A549 (cell line): ENCODE results near the gene ATG5.

Experiments
- CEBPB ChIP-seq, 2 experiments: fragments of >200 bp in 1 of 2; sonication (Bioruptor Twin) in 1 of 2; formaldehyde crosslinking in 1 of 2; IDR thresholded peaks; 2 replicates each; pipeline ENCODE4 v1.6.1; 2012 to 2016
- EP300 ChIP-seq, 2 experiments: fragments of >200 bp; sonication (Bioruptor Twin); formaldehyde crosslinking; IDR thresholded peaks; 2 replicates in 1 of 2; 3 replicates in 1 of 2; pipeline ENCODE4 v1.6.1; 2016 to 2017
- HDAC2 ChIP-seq: fragments of 200-600 bp; sonication (generic); IDR thresholded peaks from 2 replicates; pipeline ENCODE4 v1.6.1; 2016
- MYC ChIP-seq: IDR thresholded peaks from 2 replicates; pipeline ENCODE4 v1.6.1; 2012; ENCODE audit warnings: mild to moderate bottlenecking, inconsistent platforms, low read length, improper control_type of control experiment, borderline replicate concordance
- POLR2A ChIP-seq: IDR thresholded peaks from 2 replicates; pipeline ENCODE4 v1.6.1; 2012; ENCODE audit warnings: mild to moderate bottlenecking, low read length
- SMC3 ChIP-seq: fragments of >200 bp; sonication (Bioruptor Twin); formaldehyde crosslinking; IDR thresholded peaks from 3 replicates; pipeline ENCODE4 v1.6.1; 2018; ENCODE audit warnings: inconsistent platforms
- TP53 ChIP-seq: fragments of 250-450 bp; sonication (Bioruptor Pico); IDR thresholded peaks from 2 replicates; pipeline ENCODE4 v1.5.0; 2021; ENCODE audit warnings: mild to moderate bottlenecking, moderate library complexity
- TF ChIP-seq, protein P1 (sequence below): fragments of >200 bp; sonication (Bioruptor Twin); formaldehyde crosslinking; IDR thresholded peaks from 3 replicates; pipeline ENCODE4 v1.5.1; 2016
- TF ChIP-seq, protein P2 (sequence below): fragments of 200-600 bp; sonication (generic); IDR thresholded peaks from 2 replicates; pipeline ENCODE4 v1.6.1; 2016; ENCODE audit warnings: antibody characterized with exemption, mild to moderate bottlenecking, moderate library complexity
- TF ChIP-seq, protein P3 (sequence below): fragments of >200 bp; sonication (Bioruptor Twin); formaldehyde crosslinking; IDR thresholded peaks from 3 replicates; pipeline ENCODE4 v1.6.1; 2016
- TF ChIP-seq, protein P4 (sequence below): fragments of 250-450 bp; sonication (Bioruptor Pico); IDR thresholded peaks from 2 replicates; pipeline ENCODE4 v1.5.0; 2021; ENCODE audit warnings: mild to moderate bottlenecking, moderate library complexity, borderline replicate concordance
- TF ChIP-seq, protein P5 (sequence below): IDR thresholded peaks from 2 replicates; pipeline ENCODE4 v1.6.1; 2012

DNA sequence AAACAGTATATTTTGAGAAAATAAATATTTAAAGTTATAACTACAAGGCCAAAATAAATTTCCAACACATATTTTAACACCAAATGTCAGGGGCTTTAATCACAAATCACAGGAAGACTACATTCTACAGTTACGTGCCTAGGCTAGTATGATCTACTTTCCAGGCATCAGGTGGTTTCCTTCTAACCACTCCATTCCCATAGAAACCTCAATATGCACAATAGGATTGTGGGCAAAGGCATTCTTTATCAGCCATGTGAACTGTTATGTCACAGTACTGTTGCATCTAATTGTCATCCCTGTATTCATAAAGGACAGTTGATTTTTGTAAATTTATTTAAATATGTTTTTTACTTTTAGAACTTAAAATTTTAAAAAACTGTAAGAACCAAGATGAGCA is 32.4 kb downstream of the ATG5 start:
- TF ChIP-seq MYC (no peak), EP300 (IDR thresholded peaks at IDR 0.05) (no peak), POLR2A (no peak), HDAC2 (no peak), CEBPB (IDR thresholded peaks at IDR 0.05) (no peak), TP53 (CRISPR knock-in tag) (no peak), SMC3 (no peak)
- TF ChIP-seq, protein P1, sequence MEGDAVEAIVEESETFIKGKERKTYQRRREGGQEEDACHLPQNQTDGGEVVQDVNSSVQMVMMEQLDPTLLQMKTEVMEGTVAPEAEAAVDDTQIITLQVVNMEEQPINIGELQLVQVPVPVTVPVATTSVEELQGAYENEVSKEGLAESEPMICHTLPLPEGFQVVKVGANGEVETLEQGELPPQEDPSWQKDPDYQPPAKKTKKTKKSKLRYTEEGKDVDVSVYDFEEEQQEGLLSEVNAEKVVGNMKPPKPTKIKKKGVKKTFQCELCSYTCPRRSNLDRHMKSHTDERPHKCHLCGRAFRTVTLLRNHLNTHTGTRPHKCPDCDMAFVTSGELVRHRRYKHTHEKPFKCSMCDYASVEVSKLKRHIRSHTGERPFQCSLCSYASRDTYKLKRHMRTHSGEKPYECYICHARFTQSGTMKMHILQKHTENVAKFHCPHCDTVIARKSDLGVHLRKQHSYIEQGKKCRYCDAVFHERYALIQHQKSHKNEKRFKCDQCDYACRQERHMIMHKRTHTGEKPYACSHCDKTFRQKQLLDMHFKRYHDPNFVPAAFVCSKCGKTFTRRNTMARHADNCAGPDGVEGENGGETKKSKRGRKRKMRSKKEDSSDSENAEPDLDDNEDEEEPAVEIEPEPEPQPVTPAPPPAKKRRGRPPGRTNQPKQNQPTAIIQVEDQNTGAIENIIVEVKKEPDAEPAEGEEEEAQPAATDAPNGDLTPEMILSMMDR, result no peak
- TF ChIP-seq, protein P2, sequence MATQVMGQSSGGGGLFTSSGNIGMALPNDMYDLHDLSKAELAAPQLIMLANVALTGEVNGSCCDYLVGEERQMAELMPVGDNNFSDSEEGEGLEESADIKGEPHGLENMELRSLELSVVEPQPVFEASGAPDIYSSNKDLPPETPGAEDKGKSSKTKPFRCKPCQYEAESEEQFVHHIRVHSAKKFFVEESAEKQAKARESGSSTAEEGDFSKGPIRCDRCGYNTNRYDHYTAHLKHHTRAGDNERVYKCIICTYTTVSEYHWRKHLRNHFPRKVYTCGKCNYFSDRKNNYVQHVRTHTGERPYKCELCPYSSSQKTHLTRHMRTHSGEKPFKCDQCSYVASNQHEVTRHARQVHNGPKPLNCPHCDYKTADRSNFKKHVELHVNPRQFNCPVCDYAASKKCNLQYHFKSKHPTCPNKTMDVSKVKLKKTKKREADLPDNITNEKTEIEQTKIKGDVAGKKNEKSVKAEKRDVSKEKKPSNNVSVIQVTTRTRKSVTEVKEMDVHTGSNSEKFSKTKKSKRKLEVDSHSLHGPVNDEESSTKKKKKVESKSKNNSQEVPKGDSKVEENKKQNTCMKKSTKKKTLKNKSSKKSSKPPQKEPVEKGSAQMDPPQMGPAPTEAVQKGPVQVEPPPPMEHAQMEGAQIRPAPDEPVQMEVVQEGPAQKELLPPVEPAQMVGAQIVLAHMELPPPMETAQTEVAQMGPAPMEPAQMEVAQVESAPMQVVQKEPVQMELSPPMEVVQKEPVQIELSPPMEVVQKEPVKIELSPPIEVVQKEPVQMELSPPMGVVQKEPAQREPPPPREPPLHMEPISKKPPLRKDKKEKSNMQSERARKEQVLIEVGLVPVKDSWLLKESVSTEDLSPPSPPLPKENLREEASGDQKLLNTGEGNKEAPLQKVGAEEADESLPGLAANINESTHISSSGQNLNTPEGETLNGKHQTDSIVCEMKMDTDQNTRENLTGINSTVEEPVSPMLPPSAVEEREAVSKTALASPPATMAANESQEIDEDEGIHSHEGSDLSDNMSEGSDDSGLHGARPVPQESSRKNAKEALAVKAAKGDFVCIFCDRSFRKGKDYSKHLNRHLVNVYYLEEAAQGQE, result no peak
- TF ChIP-seq, protein P3, sequence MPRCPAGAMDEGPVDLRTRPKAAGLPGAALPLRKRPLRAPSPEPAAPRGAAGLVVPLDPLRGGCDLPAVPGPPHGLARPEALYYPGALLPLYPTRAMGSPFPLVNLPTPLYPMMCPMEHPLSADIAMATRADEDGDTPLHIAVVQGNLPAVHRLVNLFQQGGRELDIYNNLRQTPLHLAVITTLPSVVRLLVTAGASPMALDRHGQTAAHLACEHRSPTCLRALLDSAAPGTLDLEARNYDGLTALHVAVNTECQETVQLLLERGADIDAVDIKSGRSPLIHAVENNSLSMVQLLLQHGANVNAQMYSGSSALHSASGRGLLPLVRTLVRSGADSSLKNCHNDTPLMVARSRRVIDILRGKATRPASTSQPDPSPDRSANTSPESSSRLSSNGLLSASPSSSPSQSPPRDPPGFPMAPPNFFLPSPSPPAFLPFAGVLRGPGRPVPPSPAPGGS, result no peak
- TF ChIP-seq, protein P4, sequence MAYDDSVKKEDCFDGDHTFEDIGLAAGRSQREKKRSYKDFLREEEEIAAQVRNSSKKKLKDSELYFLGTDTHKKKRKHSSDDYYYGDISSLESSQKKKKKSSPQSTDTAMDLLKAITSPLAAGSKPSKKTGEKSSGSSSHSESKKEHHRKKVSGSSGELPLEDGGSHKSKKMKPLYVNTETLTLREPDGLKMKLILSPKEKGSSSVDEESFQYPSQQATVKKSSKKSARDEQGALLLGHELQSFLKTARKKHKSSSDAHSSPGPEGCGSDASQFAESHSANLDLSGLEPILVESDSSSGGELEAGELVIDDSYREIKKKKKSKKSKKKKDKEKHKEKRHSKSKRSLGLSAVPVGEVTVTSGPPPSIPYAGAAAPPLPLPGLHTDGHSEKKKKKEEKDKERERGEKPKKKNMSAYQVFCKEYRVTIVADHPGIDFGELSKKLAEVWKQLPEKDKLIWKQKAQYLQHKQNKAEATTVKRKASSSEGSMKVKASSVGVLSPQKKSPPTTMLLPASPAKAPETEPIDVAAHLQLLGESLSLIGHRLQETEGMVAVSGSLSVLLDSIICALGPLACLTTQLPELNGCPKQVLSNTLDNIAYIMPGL, result no peak
- TF ChIP-seq, protein P5, sequence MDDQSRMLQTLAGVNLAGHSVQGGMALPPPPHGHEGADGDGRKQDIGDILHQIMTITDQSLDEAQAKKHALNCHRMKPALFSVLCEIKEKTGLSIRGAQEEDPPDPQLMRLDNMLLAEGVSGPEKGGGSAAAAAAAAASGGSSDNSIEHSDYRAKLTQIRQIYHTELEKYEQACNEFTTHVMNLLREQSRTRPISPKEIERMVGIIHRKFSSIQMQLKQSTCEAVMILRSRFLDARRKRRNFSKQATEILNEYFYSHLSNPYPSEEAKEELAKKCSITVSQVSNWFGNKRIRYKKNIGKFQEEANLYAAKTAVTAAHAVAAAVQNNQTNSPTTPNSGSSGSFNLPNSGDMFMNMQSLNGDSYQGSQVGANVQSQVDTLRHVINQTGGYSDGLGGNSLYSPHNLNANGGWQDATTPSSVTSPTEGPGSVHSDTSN, result no peak
